Left colon (tissue), 2 donors: ENCODE results near the gene CCM2. TPM values are rescaled to one million over a fixed set of nuclear protein-coding genes. Genes with fewer than 3 reads are reported as not detected.
A peak's percentile ranks its signal among the peaks of the same experiment; 100 is the strongest.
"Not testable (repeated sequence)": the region's sequence is repeated elsewhere in the genome, so short reads cannot be mapped to it uniquely, and the experiment has no call there.

Experiments
- ATAC-seq: fragments of 200-7000 bp; cut with Tn5 transposase; one replicate; pipeline ENCODE4 v1.9.1; 2020; ENCODE audit warnings: mild to moderate bottlenecking, moderate library complexity
- DNase-seq, 2 donors: peaks; one replicate each; pipeline ENCODE4 v3.0.0-alpha.2; 2020
- intact Hi-C, 2 donors: fragments of 100-400 bp; cut with DNase I in 1 of 2; cut with micrococcal nuclease in 1 of 2; formaldehyde crosslinking; loops; one replicate each; pipeline versions ENCODE4 v1.11.2 to v1.14.0; 2022; cut with DNase I, micrococcal nuclease
- total RNA-seq, 2 donors: library from RNA; stranded (reverse); fragmentation: NEBNext Ultra II Directional; extraction: Animal tissue kit (Norgen Biotek cat#: 25700); gene quantifications; one replicate each; pipeline ENCODE4 v1.2.1, GENCODE V29; 2021
- donor health status: DM: no; HTN: no; CAD: no.
- donor health status: DM: yes; HTN: yes; CAD: no.

Gene CCM2
- total RNA-seq, 2 donors from 2014 or later, result 33.7 to 39.1 TPM

- DNase-seq, result no peak
- no peak for ATAC-seq
- intact Hi-C loops, result no loop called here
Measured at GRCh38 chr7:45100761-45101480, 100.9 kb downstream of the CCM2 start.

- ATAC-seq (no peak), DNase-seq (no peak)
- intact Hi-C loops, result no loop called here
Measured at GRCh38 chr7:45101748-45102147, 101.7 kb downstream of the CCM2 start.

GRCh38 chr7:45102785-45103712 lies 103.0 kb downstream of the CCM2 start:
- no peak for ATAC-seq
- DNase-seq, result no peak
- intact Hi-C loops, result no loop called here

- no peak for ATAC-seq
- no peak for DNase-seq
- intact Hi-C loops, result no loop called here
Measured at GRCh38 chr7:45103958-45104843, 104.2 kb downstream of the CCM2 start.

GRCh38 chr7:45104844-45105587 lies 105.0 kb downstream of the CCM2 start:
- DNase-seq (no peak), ATAC-seq (no peak)
- intact Hi-C loops, result no loop called here

- intact Hi-C loops, result no loop called here
- DNase-seq, result no peak
- no peak for ATAC-seq
Measured at GRCh38 chr7:45105588-45106188, 105.7 kb downstream of the CCM2 start.

GRCh38 chr7:45106820-45107219 lies 106.8 kb downstream of the CCM2 start:
- ATAC-seq (no peak), DNase-seq (no peak)
- intact Hi-C loops, result no loop called here

- DNase-seq (no peak), ATAC-seq (peak; percentile 8)
- intact Hi-C loops, result no loop called here
Measured at GRCh38 chr7:45107356-45107755, 107.4 kb downstream of the CCM2 start.

GRCh38 chr7:45108863-45109262 lies 108.9 kb downstream of the CCM2 start:
- intact Hi-C loops, result no loop called here
- ATAC-seq (no peak), DNase-seq (no peak)

GRCh38 chr7:45111298-45112223 lies 111.6 kb downstream of the CCM2 start, which contains the start of gene TBRG4:
TBRG4 (minus strand) TSS chr7:45111697; CDS start chr7:45109237, 2,460 bp downstream.
- ATAC-seq (peak; percentile 95), DNase-seq (peak; percentile 93 to 98)
- intact Hi-C loops, result loop anchor here in 1 of 2 donors (10.0 kb wide), 1 partner anchor 127 kb away; no protein-coding TSS in a partner anchor

GRCh38 chr7:45112648-45113047 lies 112.6 kb downstream of the CCM2 start:
- ATAC-seq (no peak), DNase-seq (no peak)
- intact Hi-C loops, result loop anchor here in 1 of 2 donors (10.0 kb wide), 1 partner anchor 128 kb away; no protein-coding TSS in a partner anchor

- not testable (repeated sequence) for DNase-seq, ATAC-seq
- intact Hi-C loops, result loop anchor here in 1 of 2 donors (10.0 kb wide), 1 partner anchor 129 kb away; no protein-coding TSS in a partner anchor
Measured at GRCh38 chr7:45114257-45114656, 114.3 kb downstream of the CCM2 start.

- intact Hi-C loops, result loop anchor here in 1 of 2 donors (10.0 kb wide), 1 partner anchor 130 kb away; no protein-coding TSS in a partner anchor
- ATAC-seq, result no peak
- no peak for DNase-seq
Measured at GRCh38 chr7:45114926-45115325, 114.9 kb downstream of the CCM2 start.

GRCh38 chr7:45116048-45116447 lies 116.0 kb downstream of the CCM2 start:
- ATAC-seq, result no peak
- intact Hi-C loops, result loop anchor here in 1 of 2 donors (10.0 kb wide), 1 partner anchor 131 kb away; no protein-coding TSS in a partner anchor
- no peak for DNase-seq

- ATAC-seq, result no peak
- no peak for DNase-seq
Measured at GRCh38 chr7:45117582-45117981, 117.6 kb downstream of the CCM2 start.

GRCh38 chr7:45118292-45118691 lies 118.3 kb downstream of the CCM2 start:
- no peak for ATAC-seq
- DNase-seq, result no peak
- intact Hi-C loops, result loop anchor here in 1 of 2 donors (10.0 kb wide), 1 partner anchor 133 kb away; no protein-coding TSS in a partner anchor

More at GRCh38 chr7:45117582-45117981, 117.6 kb downstream of the CCM2 start:
- intact Hi-C loops, result loop anchor here in 1 of 2 donors (10.0 kb wide), 1 partner anchor 133 kb away; no protein-coding TSS in a partner anchor
